GM19193 (cell line): Measurements from ENCODE around the gene CCDC88C.

ENCODE experiments used
- POLR2A ChIP-seq: IDR thresholded peaks from 4 replicates; pipeline ENCODE4 v1.6.1; 2011; ENCODE audit not compliant: insufficient read depth, insufficient read length; ENCODE audit errors: extremely low read depth

The CCDC88C gene

DNA sequence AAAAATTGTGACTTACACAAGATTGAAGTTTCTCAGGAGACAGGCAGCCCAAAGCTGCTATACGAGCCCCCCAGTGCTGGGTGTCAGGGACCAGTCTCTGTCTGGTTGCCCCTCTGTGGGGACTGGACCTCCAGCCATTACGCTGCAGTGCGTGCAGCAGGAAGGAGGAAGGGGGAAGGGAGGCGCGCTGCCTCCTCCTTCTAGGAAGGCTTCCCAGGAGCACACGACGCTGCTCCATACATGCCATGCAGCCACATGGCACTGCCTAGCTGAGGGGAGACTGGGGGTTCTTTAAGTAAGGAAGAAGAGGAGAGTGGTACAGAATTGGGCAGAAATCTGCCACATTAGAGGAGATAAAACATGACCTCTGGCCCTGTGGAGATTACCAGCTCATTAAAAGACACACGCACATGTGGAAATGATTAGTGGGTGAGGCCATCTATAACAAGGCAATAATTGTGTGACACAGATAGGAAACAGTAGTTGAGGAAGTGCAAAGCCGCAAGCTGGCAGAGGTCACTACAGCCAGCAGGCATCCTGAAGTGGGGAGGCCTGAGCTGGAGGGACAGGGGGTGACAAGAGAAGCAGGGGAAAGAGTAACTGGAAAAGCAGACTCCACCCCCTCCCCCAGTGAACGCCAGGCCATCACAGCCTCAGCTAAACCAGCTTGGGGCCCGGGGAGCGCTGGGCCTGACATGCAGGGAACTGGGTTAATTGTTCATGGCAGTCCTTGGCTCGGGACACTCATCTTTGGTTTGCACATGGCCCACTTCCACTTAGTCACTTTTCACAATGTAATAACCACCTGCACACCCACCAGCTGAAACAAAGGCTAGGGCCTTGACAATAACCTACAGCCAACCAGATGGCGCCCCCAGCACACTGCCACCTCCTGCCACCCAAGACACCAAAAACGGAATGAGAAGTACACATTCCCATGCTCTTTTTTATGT lies 39.6 kb downstream of the CCDC88C start:
- no peak for TF ChIP-seq POLR2A

DNA sequence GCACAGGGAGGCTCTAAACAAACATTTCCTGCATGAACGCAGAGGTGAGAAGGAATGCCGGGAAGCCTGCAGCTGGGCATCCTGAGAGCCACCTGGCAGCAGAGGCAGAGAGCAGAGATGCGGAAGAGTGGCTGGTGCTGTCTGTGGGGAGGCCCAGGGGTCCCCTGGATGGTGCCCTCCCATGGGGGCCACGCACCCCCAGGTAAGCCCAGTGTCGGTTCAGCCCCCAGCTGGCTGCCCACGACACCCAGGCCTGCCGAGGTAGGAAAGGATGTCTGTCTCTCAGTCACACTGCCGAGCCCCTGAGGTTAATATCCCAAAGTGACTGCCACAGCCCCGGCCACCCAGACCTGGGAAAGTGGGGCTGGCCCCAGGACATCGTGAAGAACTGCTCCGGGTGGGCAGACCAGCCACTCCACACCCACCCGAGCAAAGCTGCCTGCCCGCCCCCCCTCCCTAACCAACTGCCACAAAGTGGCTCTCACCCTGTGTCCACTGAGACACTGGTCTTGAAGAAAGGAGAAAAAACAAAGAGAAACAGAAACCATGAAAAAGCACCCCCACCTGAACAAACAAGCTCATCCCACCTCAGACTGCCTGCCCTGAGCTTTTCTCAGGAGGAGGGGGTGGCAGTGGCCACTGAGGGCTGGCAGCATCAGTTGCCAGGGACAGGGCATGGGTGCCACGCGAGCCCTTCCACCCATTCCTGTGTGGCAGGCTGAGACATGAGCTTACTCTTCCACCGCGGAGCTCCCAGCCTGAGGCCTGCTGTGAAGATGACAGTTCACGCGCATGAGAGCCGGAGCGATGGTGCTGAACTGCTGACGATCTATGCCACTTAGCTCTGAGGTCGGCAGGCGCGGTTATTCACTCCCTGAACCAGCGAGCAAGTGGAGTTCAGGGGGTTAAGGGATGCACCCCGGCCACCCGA lies 40.8 kb downstream of the CCDC88C start:
- TF ChIP-seq POLR2A = no peak

- no peak for TF ChIP-seq POLR2A
These were observed 41.7 kb downstream of the CCDC88C start for GRCh38 chr14:91375720-91376452.

GRCh38 chr14:91374879-91375702 lies 42.5 kb downstream of the CCDC88C start:
- no peak for TF ChIP-seq POLR2A

DNA sequence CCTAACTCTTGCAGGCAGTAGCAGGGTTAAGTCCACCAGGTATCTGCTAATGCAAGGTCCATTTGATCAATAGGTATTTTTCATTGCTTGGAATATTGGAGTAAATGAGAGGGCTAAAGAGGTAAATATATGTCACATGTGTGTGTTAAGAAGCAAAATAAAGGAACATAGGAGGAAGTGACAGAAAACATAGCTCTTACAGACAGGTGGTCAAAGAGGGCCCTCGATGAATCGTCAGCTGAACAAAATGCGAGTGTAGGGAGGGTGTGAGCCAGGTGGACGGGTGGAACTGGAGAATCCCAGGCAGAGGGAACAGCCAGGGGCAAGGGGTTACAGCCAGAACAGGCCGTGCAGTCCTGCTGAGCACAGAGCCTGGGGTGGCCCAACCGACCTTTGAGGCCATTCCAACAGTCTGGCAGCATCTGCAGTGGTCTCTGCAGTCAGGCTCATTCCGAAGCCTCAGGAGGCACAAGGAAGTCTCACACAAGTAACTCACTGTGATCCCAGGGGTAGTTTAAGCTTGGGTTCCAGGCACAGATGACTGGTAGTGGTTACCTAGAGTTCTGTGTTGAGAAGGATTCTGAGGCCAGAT lies 43.2 kb downstream of the CCDC88C start:
- TF ChIP-seq POLR2A = no peak

GRCh38 chr14:91373591-91374254 lies 43.9 kb downstream of the CCDC88C start:
- no peak for TF ChIP-seq POLR2A

DNA sequence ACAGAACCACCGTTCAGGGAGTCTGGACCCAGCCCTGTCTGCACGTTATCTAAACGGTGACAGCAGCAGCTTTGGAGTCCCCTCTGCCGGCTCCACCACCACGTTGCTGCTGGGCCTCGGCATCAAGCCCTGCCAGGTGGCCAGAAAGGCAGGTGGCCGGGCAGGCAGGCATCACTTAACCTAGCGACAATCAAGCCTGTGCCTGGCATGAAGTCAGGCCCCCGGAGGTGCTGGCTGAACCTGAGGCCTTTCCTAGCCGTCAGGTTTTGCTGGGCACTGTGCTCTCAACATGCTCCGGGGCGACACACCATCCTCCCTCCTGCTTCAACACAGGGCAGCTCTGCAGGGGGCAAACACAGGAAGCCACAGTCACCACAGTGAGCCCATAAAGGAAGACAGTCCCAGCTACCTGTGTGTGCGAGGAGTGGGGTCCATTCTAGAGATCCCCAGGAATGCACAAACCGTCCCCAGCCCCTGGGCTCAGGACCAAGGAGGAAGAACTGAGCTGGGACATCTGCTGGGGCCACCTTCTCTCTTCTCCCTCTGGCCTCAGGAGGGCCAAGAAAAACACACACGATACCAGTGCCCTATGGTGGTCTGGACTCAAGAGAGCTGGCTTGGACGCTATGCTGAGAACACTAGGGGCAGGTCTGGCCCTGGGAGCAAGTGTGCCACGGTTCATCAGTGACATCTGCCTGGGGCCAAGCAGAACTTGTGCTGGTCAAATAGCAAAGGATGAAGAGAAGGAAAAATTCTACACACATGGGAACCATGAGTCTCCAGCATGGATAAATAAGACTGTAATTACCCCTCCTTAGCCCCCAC lies 44.7 kb downstream of the CCDC88C start:
- no peak for TF ChIP-seq POLR2A

GRCh38 chr14:91371990-91372375 lies 45.6 kb downstream of the CCDC88C start:
- TF ChIP-seq POLR2A = no peak

DNA sequence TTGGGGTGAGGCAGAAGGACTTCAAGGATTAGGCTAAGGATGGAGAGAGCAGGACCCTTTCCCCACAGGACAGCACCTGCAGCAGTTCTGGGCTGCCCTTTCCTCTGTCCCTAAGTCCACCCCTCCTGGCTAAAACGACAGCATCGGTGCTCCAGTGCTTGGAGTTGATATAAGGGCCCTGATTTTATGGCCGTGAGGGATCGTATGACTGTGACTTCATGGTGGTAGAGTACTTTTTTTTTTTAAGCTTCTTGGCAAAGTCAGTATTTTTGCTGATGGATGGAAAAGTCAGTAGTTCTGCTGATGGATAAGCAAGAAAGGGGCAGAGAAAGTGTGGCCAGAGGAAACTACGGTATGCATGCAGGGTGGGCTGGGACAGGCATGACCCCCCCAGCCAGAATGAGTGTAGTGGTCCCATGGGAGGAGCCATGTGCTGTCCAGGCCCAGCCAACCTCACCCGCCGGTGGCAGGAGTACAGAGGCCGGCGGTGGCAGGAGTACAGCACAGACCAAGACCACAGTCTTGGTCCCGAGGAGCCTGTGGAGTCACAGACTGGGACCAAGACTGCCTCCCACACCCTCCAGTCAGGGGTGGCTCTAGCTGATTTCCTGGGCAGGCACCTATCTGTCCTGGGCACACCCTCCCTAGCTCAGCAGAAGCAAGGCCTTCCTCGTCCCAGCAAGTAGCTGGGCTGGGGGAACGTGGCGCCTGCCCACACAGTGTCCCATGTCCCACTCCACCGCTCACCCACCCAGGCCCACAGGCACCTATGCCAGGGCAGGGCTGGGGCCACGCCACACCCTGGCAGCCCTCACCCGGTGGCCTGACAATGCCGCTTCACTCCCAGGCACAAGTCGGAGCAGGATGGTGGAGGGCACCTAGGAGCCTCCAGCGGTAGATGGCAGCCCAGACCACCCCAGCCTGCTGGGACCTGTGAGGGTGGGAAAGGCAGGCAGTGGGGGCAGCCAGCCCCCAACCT lies 46.3 kb downstream of the CCDC88C start:
- TF ChIP-seq POLR2A = peak; percentile 13

GRCh38 chr14:91369628-91370445 lies 47.8 kb downstream of the CCDC88C start:
- TF ChIP-seq POLR2A = no peak
